ENCODE data around the gene DUOXA1. TPM values are rescaled to one million over a fixed set of nuclear protein-coding genes. Genes with fewer than 3 reads are reported as not detected.

The DUOXA1 gene
- polyA plus RNA-seq, 1 of the 3 experiments (the other 2 are of a cell fraction), result 0.02 TPM

DNA sequence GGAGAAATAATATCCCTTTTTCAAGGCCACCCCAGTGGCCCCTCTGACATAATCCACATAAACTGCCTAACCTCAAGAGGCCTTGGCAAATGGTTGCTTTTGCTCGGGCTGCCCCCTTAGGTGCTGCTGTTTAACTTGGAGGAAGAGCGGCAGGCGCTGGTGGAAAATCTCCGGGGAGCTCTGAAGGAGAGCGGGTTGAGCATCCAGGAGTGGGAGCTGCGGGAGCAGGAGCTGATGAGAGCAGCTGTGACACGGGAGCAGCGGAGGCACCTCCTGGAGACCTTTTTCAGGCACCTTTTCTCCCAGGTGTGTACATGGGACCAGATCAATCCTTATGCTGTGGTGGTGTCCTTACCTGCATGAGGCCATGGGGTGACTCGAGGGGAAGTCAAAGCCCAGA is 15.1 kb upstream of the DUOXA1 start:
- H3F3A ChIP-seq (replicated peaks; ENCODE audit: insufficient read depth), result no peaks in the 10 kb centered on the region
- no peak overlapping the region for H3K27ac ChIP-seq (ENCODE audit: low read depth in 2 of 2, low read length in 1 of 2)
- no peaks in the 10 kb centered on the region for H3K9me2 ChIP-seq
- 86% methylated on average over 9 of the region's 9 CpGs for WGBS (ENCODE audit: low lambda C conversion rate)
- CTCF ChIA-PET, result interaction anchor here (1.2 to 1.8 kb wide), 3 partner anchors 14 to 27 kb away, joined by 3 to 9 read pairs (median 6); partner anchors contain the start of genes DUOX1 and DUOXA1
- H3K4me3 ChIP-seq (ENCODE audit: low read depth in 2 of 2, low read length in 1 of 2), result no peak overlapping the region
- H3K4me1 ChIP-seq (ENCODE audit: control insufficient read depth in 1 of 2, insufficient read depth in 2 of 2, low read depth in 1 of 2, low read length in 1 of 2), result peaks cover 12 to 13% of the 10 kb centered on the region in 2 experiments; a peak in 3 of 4 replicates
- H3K36me3 ChIP-seq (replicated peaks in 1 of 2; ENCODE audit: control insufficient read depth in 1 of 2, insufficient read depth in 2 of 2, low read length in 1 of 2), result no peaks in the 10 kb centered on the region
- no peaks in the 10 kb centered on the region for H3K27me3 ChIP-seq (ENCODE audit: insufficient read depth)
- no peak for TF ChIP-seq JUND (IDR thresholded peaks at IDR 0.05)
- TF ChIP-seq, protein P1, sequence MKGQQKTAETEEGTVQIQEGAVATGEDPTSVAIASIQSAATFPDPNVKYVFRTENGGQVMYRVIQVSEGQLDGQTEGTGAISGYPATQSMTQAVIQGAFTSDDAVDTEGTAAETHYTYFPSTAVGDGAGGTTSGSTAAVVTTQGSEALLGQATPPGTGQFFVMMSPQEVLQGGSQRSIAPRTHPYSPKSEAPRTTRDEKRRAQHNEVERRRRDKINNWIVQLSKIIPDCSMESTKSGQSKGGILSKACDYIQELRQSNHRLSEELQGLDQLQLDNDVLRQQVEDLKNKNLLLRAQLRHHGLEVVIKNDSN (IDR thresholded peaks at IDR 0.05; ENCODE audit: borderline replicate concordance, low read depth), result no peak
- no peak for TF ChIP-seq FOXM1 (IDR thresholded peaks at IDR 0.05; ENCODE audit: low read depth)
- no peak for TF ChIP-seq RAD21 (IDR thresholded peaks at IDR 0.05; ENCODE audit: low read length)
- TF ChIP-seq SIN3A (IDR thresholded peaks at IDR 0.05; ENCODE audit: borderline replicate concordance, low read depth, low read length), result no peak
- TF ChIP-seq MEF2A (IDR thresholded peaks at IDR 0.05; ENCODE audit: borderline replicate concordance, low read depth), result no peak
- TF ChIP-seq TCF12 (IDR thresholded peaks at IDR 0.05), result no peak
- TF ChIP-seq RCOR1 (IDR thresholded peaks at IDR 0.05; ENCODE audit: low read length), result no peak
- no peak for TF ChIP-seq EZH2phosphoT487 (IDR thresholded peaks at IDR 0.05; ENCODE audit: borderline replicate concordance, low read depth)
- no peak for TF ChIP-seq NFIC (IDR thresholded peaks at IDR 0.05; ENCODE audit: borderline replicate concordance)
- no peak for TF ChIP-seq GATA2 (CRISPR knock-in tag; IDR thresholded peaks at IDR 0.05)
- TF ChIP-seq CTCF (IDR thresholded peaks at IDR 0.05), result no peak
- TF ChIP-seq EP300 (IDR thresholded peaks at IDR 0.05; ENCODE audit: borderline replicate concordance in 1 of 2, low read depth in 1 of 2, low read length in 1 of 2), result no peak
- TF ChIP-seq IRF3 (IDR thresholded peaks at IDR 0.05; ENCODE audit: low read depth, low read length), result no peak
- no peak for TF ChIP-seq TEAD4 (IDR thresholded peaks at IDR 0.05; ENCODE audit: borderline replicate concordance, insufficient read depth)
- TF ChIP-seq SMC3 (IDR thresholded peaks at IDR 0.05; ENCODE audit: low read depth, low read length), result no peak
- TF ChIP-seq RFX5 (IDR thresholded peaks at IDR 0.05; ENCODE audit: low read length), result no peak
- TF ChIP-seq REST (IDR thresholded peaks at IDR 0.05; ENCODE audit: low read depth, low read length), result no peak
- TF ChIP-seq, protein P2, sequence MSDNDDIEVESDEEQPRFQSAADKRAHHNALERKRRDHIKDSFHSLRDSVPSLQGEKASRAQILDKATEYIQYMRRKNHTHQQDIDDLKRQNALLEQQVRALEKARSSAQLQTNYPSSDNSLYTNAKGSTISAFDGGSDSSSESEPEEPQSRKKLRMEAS (IDR thresholded peaks at IDR 0.05; ENCODE audit: low read depth), result no peak
- TF ChIP-seq GABPA (IDR thresholded peaks at IDR 0.05; ENCODE audit: low read depth), result no peak
- no peaks in the 10 kb centered on the region for H4K20me1 ChIP-seq (ENCODE audit: insufficient read depth)
- H3K79me2 ChIP-seq (ENCODE audit: insufficient read depth), result no peaks in the 10 kb centered on the region
- no peak for DNase-seq
- no peaks in the 10 kb centered on the region for H3K9me3 ChIP-seq
- no peak overlapping the region for H3K4me2 ChIP-seq
- H2AFZ ChIP-seq (ENCODE audit: low read depth), result no peak overlapping the region
- POLR2A ChIA-PET, result no interaction called here
- H3K9ac ChIP-seq, result no peak overlapping the region
